ENCODE measurements around the gene TMCC3. TPM values are rescaled to one million over a fixed set of nuclear protein-coding genes. Genes with fewer than 3 reads are reported as not detected.

Gene TMCC3
- total and polyA plus RNA-seq, 2 experiments from 2014 or later, result 1.4 to 3.6 TPM

GRCh38 chr12:94649349-94650142 is 811 bp downstream of the TMCC3 start:
- Mint-ChIP-seq H3K27me3 (ENCODE audit: insufficient read depth, low read depth, poor library complexity) (peaks cover 20% of the 10 kb centered on the region), H3K27ac (no peak overlapping the region), H3K4me1 (peaks cover 17% of the 10 kb centered on the region), H3K36me3 (ENCODE audit: low read depth) (no peaks in the 10 kb centered on the region; the same call in 2 of the 3 replicates), H3K4me3 (peak overlapping the region; percentile 81), H3K9me3 (no peaks in the 10 kb centered on the region; the same call in 2 of the 3 replicates)
- Histone ChIP-seq H2AFZ (peak overlapping the region; percentile 99), H3K4me1 (ENCODE audit: insufficient read depth) (peaks cover 10% of the 10 kb centered on the region), H3K9me2 (ENCODE audit: insufficient read depth) (no peaks in the 10 kb centered on the region), H4K20me1 (replicated peaks; ENCODE audit: insufficient read depth) (peaks cover 4% of the 10 kb centered on the region; the same call in 1 of the 2 replicates), H3K36me3 (ENCODE audit: insufficient read depth) (no peaks in the 10 kb centered on the region), H3K27me3 (ENCODE audit: insufficient read depth) (peaks cover 29% of the 10 kb centered on the region), H3K4me2 (peak overlapping the region; percentile 96), H3K27ac (ENCODE audit: low read depth) (no peak overlapping the region), H3K79me2 (replicated peaks; ENCODE audit: insufficient read depth) (no peaks in the 10 kb centered on the region), H3K4me3 (peak overlapping the region; percentile 80), H3F3A (replicated peaks; ENCODE audit: low read depth) (peaks cover 7% of the 10 kb centered on the region; the same call in 1 of the 2 replicates)
- DNase-seq (ENCODE audit: low spot score) (peak; percentile 67), ATAC-seq (peak; percentile 76)
- no peak for TF ChIP-seq STAT1 (IDR thresholded peaks at IDR 0.05; ENCODE audit: unreplicated experiment)
- no peak for TF ChIP-seq POLR2AphosphoS5 (IDR thresholded peaks at IDR 0.05; ENCODE audit: low read depth)
- TF ChIP-seq CTCF (conservative IDR thresholded peaks at IDR 0.05; ENCODE audit: low read depth in 2 of 2), result peak in 1 of 2 experiments; percentile 28; a peak in 3 of 4 replicates
- TF ChIP-seq NANOG (IDR thresholded peaks at IDR 0.05; ENCODE audit: borderline replicate concordance), result no peak
- peak; percentile 28 for TF ChIP-seq EZH2 (IDR thresholded peaks at IDR 0.05; ENCODE audit: low read depth, unreplicated experiment)

GRCh38 chr12:94648578-94648977 is 1.8 kb downstream of the TMCC3 start:
- Histone ChIP-seq H4K20me1 (replicated peaks; ENCODE audit: insufficient read depth) (peaks cover 4% of the 10 kb centered on the region; the same call in 1 of the 2 replicates), H3K9me2 (ENCODE audit: insufficient read depth) (no peaks in the 10 kb centered on the region), H3F3A (replicated peaks; ENCODE audit: low read depth) (peaks cover 7% of the 10 kb centered on the region; the same call in 1 of the 2 replicates), H3K36me3 (ENCODE audit: insufficient read depth) (no peaks in the 10 kb centered on the region), H3K4me2 (peak overlapping the region; percentile 96), H3K79me2 (replicated peaks; ENCODE audit: insufficient read depth) (no peaks in the 10 kb centered on the region), H3K4me1 (ENCODE audit: insufficient read depth) (peaks cover 5% of the 10 kb centered on the region), H3K27me3 (ENCODE audit: insufficient read depth) (peaks cover 29% of the 10 kb centered on the region), H3K27ac (ENCODE audit: low read depth) (no peak overlapping the region), H2AFZ (no peak overlapping the region), H3K4me3 (peak overlapping the region; percentile 80)
- Mint-ChIP-seq H3K27ac (no peak overlapping the region), H3K36me3 (ENCODE audit: low read depth) (no peaks in the 10 kb centered on the region; the same call in 2 of the 3 replicates), H3K27me3 (ENCODE audit: insufficient read depth, low read depth, poor library complexity) (peaks cover 20% of the 10 kb centered on the region), H3K9me3 (no peaks in the 10 kb centered on the region; the same call in 2 of the 3 replicates), H3K4me1 (peaks cover 13% of the 10 kb centered on the region), H3K4me3 (peak overlapping the region; percentile 81; the same call in 1 of the 3 replicates)
- DNase-seq (ENCODE audit: low spot score), result no peak
- no peak for ATAC-seq
- TF ChIP-seq ZNF462 (CRISPR knock-in tag; IDR thresholded peaks at IDR 0.05) (no peak), ETS1 (IDR thresholded peaks at IDR 0.05) (no peak), NANOG (IDR thresholded peaks at IDR 0.05; ENCODE audit: borderline replicate concordance) (no peak), CREB1 (CRISPR knock-in tag; IDR thresholded peaks at IDR 0.05; ENCODE audit: low read depth) (no peak)

Data from GM23338 (cell line).